K562 (cell line): ENCODE results near the gene PHF19. TPM values are rescaled to one million over a fixed set of nuclear protein-coding genes. Genes with fewer than 3 reads are reported as not detected.

Experiments used
- ATF2 ChIP-seq: sonication (generic); formaldehyde crosslinking; IDR thresholded peaks from 2 replicates; pipeline ENCODE4 v1.8.1; 2022; ENCODE audit warnings: missing genetic modification reagents
- E2F4 ChIP-seq: sonication (generic); formaldehyde crosslinking; IDR thresholded peaks from 2 replicates; pipeline ENCODE4 v1.8.0; 2022; ENCODE audit warnings: mild to moderate bottlenecking, low read depth, missing genetic modification reagents
- FOXA3 ChIP-seq, 2 experiments: fragments of 450-650 bp in 1 of 2; sonication (generic) in 1 of 2; formaldehyde crosslinking; IDR thresholded peaks in 1 of 2; conservative IDR thresholded peaks in 1 of 2; 2 replicates each; pipeline versions ENCODE4 v1.4.0 to v1.8.0; 2020 to 2022; ENCODE audit warnings: mild to moderate bottlenecking in 2 of 2, missing genetic modification reagents in 1 of 2
- FOXM1 ChIP-seq, 2 experiments: fragments of 450-650 bp in 1 of 2; sonication (generic) in 1 of 2; formaldehyde crosslinking in 1 of 2; IDR thresholded peaks; 2 replicates each; pipeline versions ENCODE4 v1.6.1 to v1.9.0; 2017 to 2022; ENCODE audit warnings: low read depth in 2 of 2, mild to moderate bottlenecking in 2 of 2, missing genetic modification reagents in 1 of 2, moderate library complexity in 1 of 2
- KAT8 ChIP-seq: fragments of 450-650 bp; IDR thresholded peaks from 2 replicates; pipeline ENCODE4 v1.6.1; 2016; ENCODE audit warnings: low read depth, mild to moderate bottlenecking
- MCM2 ChIP-seq: fragments of 450-650 bp; IDR thresholded peaks from 2 replicates; pipeline ENCODE4 v1.6.1; 2017; ENCODE audit warnings: low read depth, mild to moderate bottlenecking
- MLLT1 ChIP-seq, 2 experiments: fragments of 450-650 bp; IDR thresholded peaks; 2 replicates each; pipeline ENCODE4 v1.6.1; 2016
- POLR2AphosphoS2 ChIP-seq: IDR thresholded peaks from 2 replicates; pipeline ENCODE4 v1.6.1; 2012; ENCODE audit warnings: low read length, improper control_type of control experiment
- PRMT5 ChIP-seq: sonication (generic); formaldehyde crosslinking; IDR thresholded peaks from 2 replicates; pipeline ENCODE4 v1.5.0; 2020; ENCODE audit warnings: missing genetic modification reagents
- RAD21 ChIP-seq, 2 experiments: fragments of 250-450 bp in 1 of 2; fragments of 450-650 bp in 1 of 2; sonication (Bioruptor Pico) in 1 of 2; formaldehyde crosslinking in 1 of 2; IDR thresholded peaks in 1 of 2; conservative IDR thresholded peaks in 1 of 2; 2 replicates each; pipeline versions ENCODE4 v1.4.0 to v1.8.0; 2020 to 2022; ENCODE audit warnings: mild to moderate bottlenecking in 2 of 2, moderate library complexity in 1 of 2
- RBM15 ChIP-seq: fragments of 200-400 bp; formaldehyde crosslinking; IDR thresholded peaks from 2 replicates; pipeline ENCODE4 v1.6.1; 2018; ENCODE audit warnings: mild to moderate bottlenecking, low read length, moderate library complexity; ENCODE audit not compliant: insufficient read depth
- RBM22 ChIP-seq: fragments of 200-400 bp; formaldehyde crosslinking; IDR thresholded peaks from 2 replicates; pipeline ENCODE4 v1.6.1; 2018; ENCODE audit warnings: low read length, low read depth; ENCODE audit not compliant: poor library complexity, severe bottlenecking
- TEAD1 ChIP-seq, 2 experiments: fragments of 450-650 bp in 1 of 2; sonication (generic) in 1 of 2; formaldehyde crosslinking; IDR thresholded peaks; 2 replicates each; pipeline versions ENCODE4 v1.4.0 to v1.8.0; 2020 to 2022; ENCODE audit warnings: mild to moderate bottlenecking in 2 of 2, missing genetic modification reagents in 1 of 2
- ZFP36 ChIP-seq: fragments of 150-350 bp; IDR thresholded peaks from 2 replicates; pipeline ENCODE4 v1.6.1; 2018; ENCODE audit warnings: low read length, low read depth; ENCODE audit not compliant: partially characterized antibody
- ZMIZ1 ChIP-seq, 2 experiments: fragments of 150-350 bp in 1 of 2; IDR thresholded peaks; 2 replicates each; pipeline ENCODE4 v1.6.1; 2012 to 2016; ENCODE audit warnings: low read depth in 2 of 2, low read length in 2 of 2, mild to moderate bottlenecking in 1 of 2, moderate library complexity in 1 of 2
- ZNF395 ChIP-seq: fragments of 200-800 bp; sonication (Bioruptor generic); IDR thresholded peaks from 2 replicates; pipeline ENCODE4 v1.6.1; 2017; ENCODE audit warnings: missing genetic modification characterization, missing compliant biosample characterization
- ZNF551 ChIP-seq: fragments of 250-450 bp; sonication (Bioruptor Pico); IDR thresholded peaks from 2 replicates; pipeline ENCODE4 v1.5.0; 2021; ENCODE audit warnings: mild to moderate bottlenecking, moderate library complexity
- polyA plus RNA-seq, 8 experiments: library from polyadenylated mRNA; depleted of rRNA in 4 of 8; stranded (reverse) in 5 of 8; unstranded in 3 of 8; fragments of >200 nt; fragmentation: Nextera tagmentation in 2 of 8; fragmentation: Illumina TruSeq in 1 of 8; extraction: Ambion mirVana in 2 of 8; extraction: Trizol in 1 of 8; gene quantifications; 2 replicates each; pipeline versions ENCODE4 v1.2.1 to v1.2.3, GENCODE V29; 2011 to 2014; ENCODE audit warnings: inconsistent platforms in 1 of 8, missing spikeins in 1 of 8
- total RNA-seq, 7 experiments: library from RNA; depleted of rRNA in 6 of 7; stranded (reverse); fragments of >200 nt in 6 of 7; fragmentation: Illumina TruSeq in 2 of 7; extraction: Trizol in 2 of 7; gene quantifications; 2 replicates each; pipeline versions ENCODE4 v1.2.1 to v1.2.3, GENCODE V29; 2011 to 2021; ENCODE audit warnings: low replicate concordance in 1 of 7

PHF19 gene
- total and polyA plus RNA-seq, 9 of the 15 experiments (the other 6 are each of a cell fraction or from before 2014, with no cell fraction given) = 95.8 to 403 (median 255) TPM

GRCh38 chr9:120868676-120869359, 8.2 kb downstream of the PHF19 start (continued):
- no peak for TF ChIP-seq E2F4 (CRISPR knock-in tag)
- TF ChIP-seq ZNF395 (CRISPR knock-in tag) = no peak
- no peak for TF ChIP-seq FOXA3 (CRISPR knock-in tag; conservative IDR thresholded peaks at IDR 0.05 in 1 of 2, IDR thresholded peaks at IDR 0.05 in 1 of 2)
- TF ChIP-seq RBM15 = no peak
- TF ChIP-seq ZMIZ1 (IDR thresholded peaks at IDR 0.05; ENCODE audit: low read depth in 2 of 2, low read length in 2 of 2) = peak; percentile 42 to 77; a peak in 1 of 4 replicates
- TF ChIP-seq ZFP36 = peak; percentile 42
- TF ChIP-seq ATF2 (CRISPR knock-in tag) = no peak
- TF ChIP-seq PRMT5 = no peak
- TF ChIP-seq RAD21 (CRISPR knock-in tag; conservative IDR thresholded peaks at IDR 0.05 in 1 of 2, IDR thresholded peaks at IDR 0.05 in 1 of 2) = peak in 1 of 2 experiments; percentile 94; a peak in 2 of 4 replicates
- no peak for TF ChIP-seq MLLT1 (IDR thresholded peaks at IDR 0.05)
- no peak for TF ChIP-seq MCM2
- TF ChIP-seq TEAD1 (CRISPR knock-in tag; IDR thresholded peaks at IDR 0.05) = no peak
- no peak for TF ChIP-seq KAT8
- no peak for TF ChIP-seq FOXM1 (IDR thresholded peaks at IDR 0.05; ENCODE audit: low read depth)
- no peak for TF ChIP-seq FOXM1 (CRISPR knock-in tag; IDR thresholded peaks at IDR 0.05; ENCODE audit: low read depth)
- TF ChIP-seq POLR2AphosphoS2 = peak; percentile 93
- no peak for TF ChIP-seq RBM22
- no peak for TF ChIP-seq ZNF551 (CRISPR knock-in tag)
